Endothelial cell of umbilical vein (primary cell): ENCODE data around the gene NANP. TPM values are rescaled to one million over a fixed set of nuclear protein-coding genes. Genes with fewer than 3 reads are reported as not detected.

Experiments
- BruUV-seq: library from RNA; stranded (reverse); fragments of 400-500 nt; replicated peaks from 2 replicates; lab custom pipeline; 2021; lab: Mats Ljungman, UMichigan
- CTCF ChIA-PET: fragments of 300-600, 350-600 bp; sonication (Branson Sonifier 250); formaldehyde crosslinking; loops from one replicate; lab custom pipeline; 2021; ENCODE audit warnings: antibody characterized with exemption, inconsistent platforms; lab: Charles Lee
- POLR2A ChIA-PET: fragments of 300-600, 350-600 bp; sonication (Branson Sonifier 250); formaldehyde crosslinking; loops from one replicate; lab custom pipeline; 2021; ENCODE audit warnings: antibody characterized with exemption, inconsistent platforms; lab: Charles Lee
- DNase-seq: peaks from one replicate; pipeline ENCODE4 v3.0.0-alpha.2; 2011; ENCODE audit warnings: low read depth, low spot score
- FAIRE-seq: peaks from 2 replicates; lab custom pipeline; 2011; peaks lifted over from hg19 to GRCh38; lab: Jason Lieb, UNC
- H2AFZ ChIP-seq: 2 replicates; pipeline ENCODE4 v1.6.0; 2012; ENCODE audit warnings: low read depth, low read length, control low read depth, inconsistent platforms
- H3K27ac ChIP-seq: 2 replicates; pipeline ENCODE4 v1.5.1; 2011; ENCODE audit warnings: low read depth, mild to moderate bottlenecking, control low read depth, low read length, moderate library complexity; ENCODE audit not compliant: insufficient read depth
- H3K27me3 ChIP-seq, 2 experiments: 2 replicates each; pipeline versions ENCODE4 v1.6.0 to v1.6.1; 2011; ENCODE audit warnings: low read length in 2 of 2, mixed read lengths in 1 of 2; ENCODE audit not compliant: control insufficient read depth in 2 of 2, insufficient read depth in 2 of 2
- H3K36me3 ChIP-seq, 2 experiments: 2 replicates in 1 of 2; 3 replicates in 1 of 2; pipeline ENCODE4 v1.5.1; 2011; ENCODE audit warnings: low read length in 2 of 2, mild to moderate bottlenecking in 1 of 2, moderate library complexity in 1 of 2; ENCODE audit not compliant: control insufficient read depth in 2 of 2, insufficient read depth in 2 of 2; ENCODE audit errors: extremely low read depth in 1 of 2
- H3K4me1 ChIP-seq: 3 replicates; pipeline ENCODE4 v1.5.1; 2011; ENCODE audit warnings: mild to moderate bottlenecking, low read length; ENCODE audit not compliant: control insufficient read depth, insufficient read depth; ENCODE audit errors: extremely low read depth
- H3K4me2 ChIP-seq: 2 replicates; pipeline ENCODE4 v1.6.1; 2011; ENCODE audit warnings: low read length, control low read depth, mixed read lengths; ENCODE audit not compliant: insufficient read depth
- H3K4me3 ChIP-seq, 3 experiments: fragments of 200-600 bp in 1 of 3; sonication (generic), shearing (Covaris generic) in 1 of 3; replicated peaks in 1 of 3; 2 replicates each; pipeline ENCODE4 v1.5.1; 2011 to 2016; ENCODE audit warnings: control low read depth in 3 of 3, low read length in 3 of 3, mild to moderate bottlenecking in 2 of 3, inconsistent platforms in 1 of 3, low read depth in 1 of 3, moderate library complexity in 1 of 3; ENCODE audit not compliant: insufficient read depth in 1 of 3
- H3K79me2 ChIP-seq: 2 replicates; pipeline ENCODE4 v1.6.0; 2012; ENCODE audit warnings: low read length, inconsistent platforms; ENCODE audit not compliant: control insufficient read depth, insufficient read depth
- H3K9ac ChIP-seq: replicated peaks from 2 replicates; pipeline ENCODE3; 2011; ENCODE audit warnings: low read length, control low read depth; ENCODE audit not compliant: insufficient read depth; ENCODE audit errors: extremely low read depth
- H3K9me1 ChIP-seq: replicated peaks from 3 replicates; pipeline ENCODE4 v1.6.0; 2011; ENCODE audit warnings: mild to moderate bottlenecking, low read length; ENCODE audit not compliant: control insufficient read depth, insufficient read depth; ENCODE audit errors: extremely low read depth
- H3K9me3 ChIP-seq: replicated peaks from 2 replicates; pipeline ENCODE4 v1.5.1; 2012; ENCODE audit warnings: low read length, inconsistent platforms; ENCODE audit not compliant: control insufficient read depth, insufficient read depth
- H4K20me1 ChIP-seq: replicated peaks from 2 replicates; pipeline ENCODE3; 2011; ENCODE audit warnings: mild to moderate bottlenecking, low read length; ENCODE audit not compliant: control insufficient read depth, insufficient read depth; ENCODE audit errors: extremely low read depth
- CTCF ChIP-seq, 2 donors: IDR thresholded peaks; 1 replicate in 1 of 2; 2 replicates in 1 of 2; pipeline ENCODE4 v1.5.1; 2011; ENCODE audit warnings: low read length in 2 of 2, mild to moderate bottlenecking in 2 of 2, moderate library complexity in 2 of 2, control low read depth in 1 of 2, inconsistent platforms in 1 of 2, low read depth in 1 of 2; ENCODE audit not compliant: insufficient read depth in 1 of 2; ENCODE audit errors: extremely low read depth in 1 of 2
- EZH2 ChIP-seq: IDR thresholded peaks from 2 replicates; pipeline ENCODE4 v1.6.1; 2012; ENCODE audit warnings: borderline replicate concordance, low read depth, mild to moderate bottlenecking, moderate library complexity, low read length, inconsistent platforms; ENCODE audit not compliant: severe bottlenecking
- FOS ChIP-seq: IDR thresholded peaks from 2 replicates; pipeline ENCODE4 v1.6.1; 2011; ENCODE audit warnings: mild to moderate bottlenecking, low read length, moderate library complexity, borderline replicate concordance; ENCODE audit not compliant: insufficient read depth
- GATA2 ChIP-seq: IDR thresholded peaks from 2 replicates; pipeline ENCODE4 v1.7.0; 2011; ENCODE audit warnings: low read depth, mild to moderate bottlenecking, moderate library complexity, mixed read lengths, low read length; ENCODE audit not compliant: insufficient read length, insufficient read depth
- JUN ChIP-seq: IDR thresholded peaks from 2 replicates; pipeline ENCODE4 v1.6.1; 2011; ENCODE audit warnings: borderline replicate concordance, low read depth; ENCODE audit not compliant: insufficient read length, insufficient read depth
- MAX ChIP-seq: IDR thresholded peaks from 2 replicates; pipeline ENCODE4 v1.6.1; 2011; ENCODE audit not compliant: insufficient read depth, insufficient read length
- MYC ChIP-seq: IDR thresholded peaks from one replicate; pipeline ENCODE4 v1.6.1; 2011; ENCODE audit warnings: mild to moderate bottlenecking, low read depth, low read length
- POLR2A ChIP-seq: IDR thresholded peaks from 2 replicates; pipeline ENCODE4 v1.6.1; 2012; ENCODE audit warnings: low read depth, mild to moderate bottlenecking, control low read depth, low read length
- POLR2AphosphoS5 ChIP-seq: IDR thresholded peaks from 2 replicates; pipeline ENCODE4 v1.6.1; 2012; ENCODE audit warnings: low read depth, mild to moderate bottlenecking, control low read depth, low read length, moderate library complexity; ENCODE audit not compliant: insufficient read depth
- dilution Hi-C: fragments of 300-500 bp; cut with MboI; formaldehyde crosslinking; loops from one replicate; pipeline ENCODE4 v1.15.0; 2019; ENCODE audit warnings: low sequenced_read_pairs; ENCODE audit not compliant: extremely low pct_ligation_motif_present
- intact Hi-C: fragments of 100-400 bp; cut with micrococcal nuclease; formaldehyde crosslinking; loops from one replicate; pipeline ENCODE4 v1.10.0; 2022
- polyA plus RNA-seq, 4 experiments: library from polyadenylated mRNA; depleted of rRNA in 3 of 4; stranded (reverse) in 3 of 4; unstranded in 1 of 4; fragments of >200 nt; gene quantifications; 2 replicates each; pipeline versions ENCODE4 v1.2.1 to v1.2.3, GENCODE V29; 2011 to 2012; ENCODE audit warnings: missing spikeins in 1 of 4
- total RNA-seq: library from RNA; stranded (reverse); gene quantifications from 2 replicates; pipeline ENCODE4 v1.2.3, GENCODE V29; 2021

The NANP gene
- total and polyA plus RNA-seq, 2 donors (not counting 3 experiments of a cell fraction or from before 2014, with no cell fraction given): 4.2 to 7.5 TPM

- Histone ChIP-seq H3K9me3 (no peaks in the 10 kb centered on the region), H3K4me2 (no peak overlapping the region), H3K27ac (no peak overlapping the region), H3K36me3 (peaks cover 0 to 5% of the 10 kb centered on the region in 2 experiments), H3K4me3 (no peak overlapping the region), H4K20me1 (no peaks in the 10 kb centered on the region), H2AFZ (no peak overlapping the region), H3K4me1 (peaks cover 11% of the 10 kb centered on the region), H3K79me2 (peaks cover 7% of the 10 kb centered on the region), H3K9ac (no peak overlapping the region), H3K27me3 (no peaks in the 10 kb centered on the region), H3K9me1 (no peaks in the 10 kb centered on the region)
- FAIRE-seq (no peak), DNase-seq (peak; percentile 61)
- intact Hi-C loops (loop anchor here (5.0 kb wide), 1 partner anchor 84 kb away; no protein-coding TSS in a partner anchor), dilution Hi-C loops (no loop called here)
- TF ChIP-seq MYC (no peak), JUN (no peak), FOS (no peak), CTCF (IDR thresholded peaks at IDR 0.05; ENCODE audit: extremely low read depth in 1 of 2, insufficient read depth in 1 of 2, low read depth in 1 of 2, low read length in 2 of 2) (no peak), GATA2 (no peak), POLR2AphosphoS5 (no peak), POLR2A (no peak), MAX (no peak), EZH2 (no peak)
- POLR2A ChIA-PET: no interaction called here
- CTCF ChIA-PET: no interaction called here
- no TSS peak for BruUV-seq
These were observed 52.6 kb downstream of the NANP start for GRCh38 chr20:25571240-25571639.
